ENCODE results near the gene PDE4D.

The PDE4D gene

DNA sequence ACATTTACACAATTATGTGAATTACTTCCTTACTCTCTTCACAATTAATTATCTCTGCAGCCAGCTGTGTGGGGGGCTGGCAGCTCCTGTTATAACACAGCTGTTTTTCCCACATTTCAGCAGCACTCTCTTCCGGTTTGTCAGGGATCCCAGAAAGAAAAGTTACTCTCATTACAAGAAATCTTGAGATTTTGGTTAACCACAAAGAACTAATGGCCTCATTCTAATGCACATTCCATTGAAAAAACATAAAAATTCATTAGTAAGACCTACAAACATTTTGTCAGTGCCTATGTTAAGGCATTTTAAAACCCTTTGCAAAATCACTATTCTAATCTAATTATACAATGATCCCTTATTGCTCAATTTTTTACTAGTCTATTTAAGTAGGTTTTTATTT lies 64.1 kb downstream of the PDE4D start:
- no peaks in the 10 kb centered on the region for H3K36me3 ChIP-seq (ENCODE audit: control insufficient read depth in 1 of 2, insufficient read depth in 2 of 2, low read depth in 1 of 2, low read length in 2 of 2)
- no peak overlapping the region for H2BK12ac ChIP-seq (ENCODE audit: low read length in 2 of 2)
- no peak overlapping the region for H3K4ac ChIP-seq (ENCODE audit: low read depth in 1 of 2, low read length in 2 of 2)
- no peak overlapping the region for H3K18ac ChIP-seq (ENCODE audit: low read depth in 1 of 2, low read length in 2 of 2)
- H3K4me2 ChIP-seq (ENCODE audit: low read length, poor library complexity, severe bottlenecking): no peak overlapping the region
- H3K79me1 ChIP-seq (replicated peaks; ENCODE audit: low read length, poor library complexity, severe bottlenecking): no peaks in the 10 kb centered on the region
- no peak overlapping the region for H3K4me3 ChIP-seq (ENCODE audit: insufficient read depth in 1 of 2, low read depth in 1 of 2, low read length in 2 of 2)
- H3K4me1 ChIP-seq (ENCODE audit: control insufficient read depth, insufficient read depth, low read depth, low read length): no peaks in the 10 kb centered on the region
- H2BK15ac ChIP-seq (ENCODE audit: low read depth, poor library complexity, severe bottlenecking): no peak overlapping the region
- H2BK5ac ChIP-seq (ENCODE audit: low read depth, low read length, poor library complexity, severe bottlenecking): no peak overlapping the region
- 0% methylated on average over 1 of the region's 1 CpG for WGBS
- no peak overlapping the region for H3K9ac ChIP-seq (ENCODE audit: low read length)
- H3K14ac ChIP-seq (ENCODE audit: low read length in 2 of 2): no peak overlapping the region
- no peak overlapping the region for H2AFZ ChIP-seq (ENCODE audit: low read depth, low read length)
- H2BK120ac ChIP-seq (ENCODE audit: low read depth, low read length): no peak overlapping the region
- H3K27me3 ChIP-seq (ENCODE audit: control insufficient read depth in 1 of 2, insufficient read depth in 1 of 2, low read length in 2 of 2): peaks cover 10 to 36% of the 10 kb centered on the region in 2 experiments
- no peak overlapping the region for H3K23ac ChIP-seq (ENCODE audit: low read length in 2 of 2)
- DNase-seq: peak; percentile 87
- no peak overlapping the region for H3K27ac ChIP-seq (ENCODE audit: low read length, poor library complexity, severe bottlenecking)
- no peak overlapping the region for H2AK5ac ChIP-seq (ENCODE audit: low read length, severe bottlenecking)
- no peaks in the 10 kb centered on the region for H3K9me3 ChIP-seq (ENCODE audit: control insufficient read depth, low read length)
- H4K91ac ChIP-seq (ENCODE audit: low read length): no peak overlapping the region
- no peak overlapping the region for H4K8ac ChIP-seq (ENCODE audit: low read length)

DNA sequence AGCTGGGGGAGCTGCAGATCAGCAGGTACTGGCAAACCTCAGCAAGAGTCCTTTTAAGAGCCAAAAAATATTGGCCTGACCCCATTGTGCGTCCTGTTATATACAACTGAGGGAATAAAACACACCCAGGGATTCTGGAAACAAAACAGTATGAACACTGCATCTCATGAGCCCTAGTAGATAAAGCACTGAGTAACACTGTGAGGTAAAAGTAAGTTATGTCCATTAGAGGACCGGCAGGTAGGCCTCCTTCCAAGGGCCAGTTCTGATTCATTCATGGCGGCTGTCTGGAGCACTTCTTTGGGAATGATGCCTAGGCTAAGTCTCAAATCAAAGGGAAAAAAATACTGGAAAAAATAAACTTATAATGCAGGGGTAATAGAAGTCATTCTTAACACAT lies 64.9 kb downstream of the PDE4D start:
- Histone ChIP-seq H2BK15ac (ENCODE audit: low read depth, poor library complexity, severe bottlenecking) (peak overlapping the region; percentile 67), H2AK5ac (ENCODE audit: low read length, severe bottlenecking) (no peak overlapping the region)

DNA sequence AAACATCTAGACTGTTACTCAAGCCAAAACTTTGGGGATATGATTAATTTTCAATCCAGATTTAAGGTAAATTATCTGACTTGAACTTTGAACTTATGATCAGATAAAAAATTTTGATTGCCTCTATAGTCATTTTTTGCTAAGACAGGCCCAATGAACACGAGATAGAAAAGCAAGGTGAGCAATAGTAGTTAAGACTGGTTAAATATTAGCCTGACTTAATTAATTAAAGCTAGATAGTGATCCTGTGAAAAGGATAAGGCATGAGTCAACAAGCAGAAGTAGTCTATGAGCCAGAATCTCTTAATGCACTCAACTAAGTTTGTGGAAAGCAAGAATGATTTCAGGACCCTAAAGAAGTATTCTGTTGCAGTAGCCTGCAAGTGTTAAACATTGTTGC lies 66.5 kb downstream of the PDE4D start:
- H2BK12ac ChIP-seq (ENCODE audit: low read length in 2 of 2): no peak overlapping the region
- H2AK5ac ChIP-seq (ENCODE audit: low read length, severe bottlenecking): no peak overlapping the region
- no peak overlapping the region for H3K27ac ChIP-seq (ENCODE audit: low read length, poor library complexity, severe bottlenecking)
- no peaks in the 10 kb centered on the region for H3K79me1 ChIP-seq (replicated peaks; ENCODE audit: low read length, poor library complexity, severe bottlenecking)
- H3K4me2 ChIP-seq (ENCODE audit: low read length, poor library complexity, severe bottlenecking): no peak overlapping the region
- no peak overlapping the region for H3K14ac ChIP-seq (ENCODE audit: low read length in 2 of 2)
- H3K23ac ChIP-seq (ENCODE audit: low read length in 2 of 2): no peak overlapping the region
- no peak overlapping the region for H4K91ac ChIP-seq (ENCODE audit: low read length)
- DNase-seq: no peak
- no peak overlapping the region for H2BK120ac ChIP-seq (ENCODE audit: low read depth, low read length)
- no peaks in the 10 kb centered on the region for H3K9me3 ChIP-seq (ENCODE audit: control insufficient read depth, low read length)
- no peak overlapping the region for H4K8ac ChIP-seq (ENCODE audit: low read length)
- H2BK15ac ChIP-seq (ENCODE audit: low read depth, poor library complexity, severe bottlenecking): no peak overlapping the region
- H3K36me3 ChIP-seq (ENCODE audit: control insufficient read depth in 1 of 2, insufficient read depth in 2 of 2, low read depth in 1 of 2, low read length in 2 of 2): no peaks in the 10 kb centered on the region
- peaks cover 10 to 34% of the 10 kb centered on the region in 2 experiments for H3K27me3 ChIP-seq (ENCODE audit: control insufficient read depth in 1 of 2, insufficient read depth in 1 of 2, low read length in 2 of 2)
- no peak overlapping the region for H2BK5ac ChIP-seq (ENCODE audit: low read depth, low read length, poor library complexity, severe bottlenecking)
- H3K18ac ChIP-seq (ENCODE audit: low read depth in 1 of 2, low read length in 2 of 2): no peak overlapping the region
- H3K9ac ChIP-seq (ENCODE audit: low read length): no peak overlapping the region
- no peak overlapping the region for H3K4ac ChIP-seq (ENCODE audit: low read depth in 1 of 2, low read length in 2 of 2)
- no peak overlapping the region for H2AFZ ChIP-seq (ENCODE audit: low read depth, low read length)
- no peak overlapping the region for H3K4me3 ChIP-seq (ENCODE audit: insufficient read depth in 1 of 2, low read depth in 1 of 2, low read length in 2 of 2)
- WGBS: 94% methylated on average over 1 of the region's 1 CpG
- no peaks in the 10 kb centered on the region for H3K4me1 ChIP-seq (ENCODE audit: control insufficient read depth, insufficient read depth, low read depth, low read length)

More for the DNA sequence above, 64.9 kb downstream of the PDE4D start:
- Histone ChIP-seq H4K91ac (ENCODE audit: low read length) (peak overlapping the region; percentile 50), H2BK12ac (ENCODE audit: low read length in 2 of 2) (peak overlapping the region; percentile 83 to 89), H3K4me2 (ENCODE audit: low read length, poor library complexity, severe bottlenecking) (no peak overlapping the region), H3K14ac (ENCODE audit: low read length in 2 of 2) (no peak overlapping the region), H3K9ac (ENCODE audit: low read length) (no peak overlapping the region), H3K79me1 (replicated peaks; ENCODE audit: low read length, poor library complexity, severe bottlenecking) (no peaks in the 10 kb centered on the region), H3K9me3 (ENCODE audit: control insufficient read depth, low read length) (no peaks in the 10 kb centered on the region), H3K4ac (ENCODE audit: low read depth in 1 of 2, low read length in 2 of 2) (peak overlapping the region; percentile 6 to 80), H3K18ac (ENCODE audit: low read depth in 1 of 2, low read length in 2 of 2) (peak overlapping the region in 1 of 2 experiments; percentile 83), H2BK120ac (ENCODE audit: low read depth, low read length) (peak overlapping the region; percentile 85), H2AFZ (ENCODE audit: low read depth, low read length) (no peak overlapping the region), H2BK5ac (ENCODE audit: low read depth, low read length, poor library complexity, severe bottlenecking) (no peak overlapping the region), H3K4me1 (ENCODE audit: control insufficient read depth, insufficient read depth, low read depth, low read length) (no peaks in the 10 kb centered on the region), H4K8ac (ENCODE audit: low read length) (peak overlapping the region; percentile 69), H3K27me3 (ENCODE audit: control insufficient read depth in 1 of 2, insufficient read depth in 1 of 2, low read length in 2 of 2) (peaks cover 13 to 35% of the 10 kb centered on the region in 2 experiments), H3K27ac (ENCODE audit: low read length, poor library complexity, severe bottlenecking) (no peak overlapping the region), H3K36me3 (ENCODE audit: control insufficient read depth in 1 of 2, insufficient read depth in 2 of 2, low read depth in 1 of 2, low read length in 2 of 2) (no peaks in the 10 kb centered on the region), H3K23ac (ENCODE audit: low read length in 2 of 2) (no peak overlapping the region), H3K4me3 (ENCODE audit: insufficient read depth in 1 of 2, low read depth in 1 of 2, low read length in 2 of 2) (no peak overlapping the region)
- 71% methylated on average over 2 of the region's 3 CpGs for WGBS
- DNase-seq: no peak

DNA sequence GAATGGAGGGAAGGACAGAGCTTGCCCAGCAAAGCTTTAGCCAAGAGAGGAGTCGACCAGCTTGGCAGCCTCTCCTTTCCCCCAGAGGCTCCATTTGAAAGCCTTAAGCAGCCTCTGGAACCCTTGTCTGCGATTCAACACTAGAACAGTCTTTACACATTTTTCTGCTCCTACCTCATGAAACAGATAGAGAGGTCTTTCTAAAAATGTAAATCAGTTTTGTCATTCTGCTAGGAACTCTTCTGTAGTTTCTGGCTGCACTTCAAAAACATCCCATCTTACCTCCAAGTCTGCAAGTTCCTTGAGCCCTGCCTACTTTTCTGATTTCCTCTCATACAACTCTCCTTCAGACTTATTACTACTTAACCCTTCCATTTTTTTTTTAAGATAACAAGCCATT lies 70.1 kb downstream of the PDE4D start:
- Histone ChIP-seq H3K79me1 (replicated peaks; ENCODE audit: low read length, poor library complexity, severe bottlenecking) (no peaks in the 10 kb centered on the region), H4K91ac (ENCODE audit: low read length) (no peak overlapping the region), H2BK120ac (ENCODE audit: low read depth, low read length) (no peak overlapping the region), H3K36me3 (ENCODE audit: control insufficient read depth in 1 of 2, insufficient read depth in 2 of 2, low read depth in 1 of 2, low read length in 2 of 2) (no peaks in the 10 kb centered on the region), H2BK15ac (ENCODE audit: low read depth, poor library complexity, severe bottlenecking) (no peak overlapping the region), H3K4me2 (ENCODE audit: low read length, poor library complexity, severe bottlenecking) (no peak overlapping the region), H3K23ac (ENCODE audit: low read length in 2 of 2) (no peak overlapping the region), H3K4me3 (ENCODE audit: insufficient read depth in 1 of 2, low read depth in 1 of 2, low read length in 2 of 2) (no peak overlapping the region), H3K4ac (ENCODE audit: low read depth in 1 of 2, low read length in 2 of 2) (no peak overlapping the region), H2AK5ac (ENCODE audit: low read length, severe bottlenecking) (no peak overlapping the region), H3K9ac (ENCODE audit: low read length) (no peak overlapping the region), H3K14ac (ENCODE audit: low read length in 2 of 2) (no peak overlapping the region), H2BK5ac (ENCODE audit: low read depth, low read length, poor library complexity, severe bottlenecking) (no peak overlapping the region), H4K8ac (ENCODE audit: low read length) (no peak overlapping the region), H3K4me1 (ENCODE audit: control insufficient read depth, insufficient read depth, low read depth, low read length) (no peaks in the 10 kb centered on the region), H3K9me3 (ENCODE audit: control insufficient read depth, low read length) (no peaks in the 10 kb centered on the region), H2BK12ac (ENCODE audit: low read length in 2 of 2) (no peak overlapping the region), H3K18ac (ENCODE audit: low read depth in 1 of 2, low read length in 2 of 2) (no peak overlapping the region), H3K27me3 (ENCODE audit: control insufficient read depth in 1 of 2, insufficient read depth in 1 of 2, low read length in 2 of 2) (peaks cover 9 to 42% of the 10 kb centered on the region in 2 experiments), H3K27ac (ENCODE audit: low read length, poor library complexity, severe bottlenecking) (no peak overlapping the region), H2AFZ (ENCODE audit: low read depth, low read length) (no peak overlapping the region)
- DNase-seq: no peak
- WGBS: 94% methylated on average over 2 of the region's 2 CpGs

Data from mesenchymal stem cell (in vitro differentiated cells and primary cell).